Adipose tissue (tissue), 3 donors: ENCODE measurements around the gene ECT2. TPM values are rescaled to one million over a fixed set of nuclear protein-coding genes. Genes with fewer than 3 reads are reported as not detected.
"Not testable (repeated sequence)": the region's sequence is repeated elsewhere in the genome, so short reads cannot be mapped to it uniquely, and the experiment has no call there.

Experiments
- H3K27ac ChIP-seq: one replicate; pipeline ENCODE4 v1.5.1; 2013; ENCODE audit warnings: low read depth, low read length
- WGBS, 3 donors: extraction: QIAGEN DNeasy Blood & Tissue Kit; methylation state at CpG; one replicate each; pipeline ENCODE4 v1.1.7; 2013; 5-methylcytosine and 5-hydroxymethylcytosine counted together
- polyA plus RNA-seq, 3 donors: library from polyadenylated mRNA; stranded (reverse); fragments of 200-250 nt; gene quantifications; one replicate each; pipeline ENCODE4 v1.2.3, GENCODE V29; 2013
- donor health status: healthy with polysubstance abuse.
- donor health status: Bipolar disorder and iron deficiency.
- donor health status: healthy.

The ECT2 gene
- polyA plus RNA-seq, 3 donors: 1.4 to 5.7 (median 3.7) TPM

DNA sequence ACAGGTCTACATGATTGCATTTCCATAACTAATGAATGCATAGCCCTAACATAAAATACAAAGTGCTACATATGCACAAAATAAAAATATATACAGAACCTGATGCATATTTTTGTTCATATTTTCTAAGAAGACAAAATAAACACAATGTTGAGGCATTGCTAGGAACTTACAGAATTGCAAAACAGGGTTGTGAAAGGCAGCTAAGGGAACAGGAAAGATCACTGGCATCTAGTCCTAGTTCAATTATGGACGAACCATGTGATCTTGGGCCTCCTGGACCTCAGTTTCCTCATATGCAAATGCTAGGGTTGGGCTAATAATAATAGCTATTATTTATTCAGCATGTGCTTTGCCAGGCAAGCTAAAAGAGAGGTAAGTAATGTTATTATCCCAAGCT, 24.1 kb upstream of the ECT2 start:
- H3K27ac ChIP-seq: no peak overlapping the region
- WGBS, 3 donors: 52 to 65% (median 62%) methylated on average over 1 of the region's 1 CpG

DNA sequence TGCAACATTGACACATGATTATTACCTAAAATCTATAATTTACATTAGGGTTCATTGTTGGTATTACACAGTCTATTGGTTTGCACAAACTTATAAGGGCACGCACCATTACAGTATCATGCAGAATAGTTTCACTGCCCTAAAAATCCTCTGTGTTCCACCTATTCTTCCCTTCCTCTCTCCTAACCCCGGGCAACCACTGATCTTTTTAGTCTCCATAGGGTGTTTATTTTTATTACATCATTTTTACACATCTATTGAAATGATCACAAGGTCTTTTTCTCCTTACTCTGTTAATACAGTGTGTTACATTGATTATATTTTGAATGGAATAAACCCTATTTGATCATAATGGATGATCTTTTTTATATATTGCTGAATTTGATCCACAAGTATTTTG, 15.5 kb upstream of the ECT2 start:
- 90 to 95% (median 93%) methylated on average over 2 of the region's 2 CpGs for WGBS, 3 donors

DNA sequence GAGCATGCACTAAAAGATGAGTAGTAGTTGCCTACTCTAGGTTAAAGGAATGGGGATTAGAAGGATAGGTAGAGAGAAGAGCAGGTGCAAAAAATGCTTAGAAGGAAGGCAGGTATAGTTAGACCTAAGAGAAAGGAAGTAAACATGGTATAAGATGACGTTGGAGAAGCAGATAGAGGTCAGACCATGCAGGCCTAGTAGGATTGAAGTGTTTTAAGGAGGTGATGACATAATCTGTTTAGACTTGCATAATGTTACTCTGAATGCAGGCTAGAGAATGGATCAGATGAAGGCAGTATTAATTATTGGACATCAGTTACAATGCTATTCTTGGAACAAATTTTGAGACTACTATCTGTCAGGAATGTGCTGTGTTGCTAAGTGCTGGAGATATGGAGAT, 11.1 kb upstream of the ECT2 start:
- 31 to 36% (median 35%) methylated on average over 1 of the region's 1 CpG for WGBS, 3 donors

More for the DNA sequence above, 15.5 kb upstream of the ECT2 start:
- H3K27ac ChIP-seq: no peak overlapping the region

DNA sequence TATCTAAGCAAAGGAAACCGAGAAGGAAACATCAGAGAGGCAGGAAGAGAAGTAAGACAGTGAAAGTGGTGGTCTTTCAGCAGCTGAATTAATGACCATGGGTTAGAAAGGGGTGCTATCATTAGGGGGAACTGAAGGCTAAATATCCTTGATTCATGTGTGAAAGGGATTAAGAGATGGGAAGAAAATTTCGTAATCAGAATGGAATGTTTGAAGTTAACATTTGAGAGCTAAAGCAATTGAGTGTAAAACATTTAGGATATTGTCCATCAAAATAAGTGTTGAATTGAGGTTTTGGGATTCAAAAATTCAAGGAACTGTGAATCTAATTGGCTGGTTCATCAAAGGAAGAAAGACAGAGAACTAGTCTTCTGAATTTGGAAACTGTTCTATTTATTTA, 4.1 kb upstream of the ECT2 start:
- no peak overlapping the region for H3K27ac ChIP-seq
- WGBS, 3 donors: 58 to 69% (median 61%) methylated on average over 2 of the region's 2 CpGs

More for the DNA sequence above, 11.1 kb upstream of the ECT2 start:
- H3K27ac ChIP-seq: no peak overlapping the region

DNA sequence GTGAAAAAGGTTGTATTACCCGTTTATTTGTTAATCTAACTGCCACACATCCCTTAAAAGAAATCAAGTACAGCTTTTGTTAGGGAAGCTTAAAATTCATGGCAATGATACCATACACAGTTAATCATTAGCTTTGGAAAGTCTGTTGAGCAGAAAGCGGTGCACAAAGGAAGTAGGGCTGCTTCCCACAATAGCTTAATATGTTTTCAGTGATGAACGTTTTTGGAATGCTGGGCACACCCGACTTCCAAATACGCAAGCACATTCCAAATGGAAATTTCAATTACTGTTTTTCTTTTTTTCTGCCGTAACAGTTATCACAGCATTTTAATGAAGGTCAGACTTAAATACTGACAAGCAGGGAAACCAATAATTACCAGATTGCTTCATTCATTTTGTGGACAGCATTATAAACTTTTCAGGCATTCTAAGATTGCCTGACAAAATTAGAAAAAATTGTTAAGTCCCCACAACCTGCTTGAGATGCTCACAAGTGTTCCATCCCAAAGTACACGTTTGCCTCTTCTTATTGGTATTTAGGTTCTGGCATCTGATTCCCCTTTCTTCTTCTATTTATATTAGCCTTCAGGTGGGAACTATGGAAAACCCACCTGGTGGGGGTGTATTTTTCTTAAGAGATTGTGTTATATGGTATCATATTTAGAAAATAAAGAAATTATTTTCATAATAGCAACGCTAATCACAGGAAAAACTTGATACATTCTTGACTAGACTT, 1.1 kb upstream of the ECT2 start:
- no peak overlapping the region for H3K27ac ChIP-seq
- 13 to 34% (median 30%) methylated on average over 8 of the region's 8 CpGs for WGBS, 3 donors

DNA sequence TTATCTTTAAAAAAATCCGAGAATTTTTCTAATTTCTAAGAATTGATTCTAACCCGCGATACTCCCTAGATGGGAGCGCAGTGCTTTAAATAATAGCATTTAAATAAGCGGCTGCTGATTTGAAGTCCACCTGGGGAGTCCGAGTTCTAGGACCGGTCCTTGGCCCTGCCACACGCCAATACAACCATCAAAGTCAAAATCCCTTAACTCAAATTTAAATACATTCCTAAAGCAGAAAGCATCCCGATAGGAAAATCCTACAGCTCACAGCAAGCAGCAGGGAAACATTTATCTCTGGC, 508 bp upstream of the ECT2 start:
- whole genome bisulfite sequencing, 3 donors: 11 to 15% (median 14%) methylated on average over 9 of the region's 9 CpGs
- H3K27ac ChIP-seq: no peak overlapping the region

DNA sequence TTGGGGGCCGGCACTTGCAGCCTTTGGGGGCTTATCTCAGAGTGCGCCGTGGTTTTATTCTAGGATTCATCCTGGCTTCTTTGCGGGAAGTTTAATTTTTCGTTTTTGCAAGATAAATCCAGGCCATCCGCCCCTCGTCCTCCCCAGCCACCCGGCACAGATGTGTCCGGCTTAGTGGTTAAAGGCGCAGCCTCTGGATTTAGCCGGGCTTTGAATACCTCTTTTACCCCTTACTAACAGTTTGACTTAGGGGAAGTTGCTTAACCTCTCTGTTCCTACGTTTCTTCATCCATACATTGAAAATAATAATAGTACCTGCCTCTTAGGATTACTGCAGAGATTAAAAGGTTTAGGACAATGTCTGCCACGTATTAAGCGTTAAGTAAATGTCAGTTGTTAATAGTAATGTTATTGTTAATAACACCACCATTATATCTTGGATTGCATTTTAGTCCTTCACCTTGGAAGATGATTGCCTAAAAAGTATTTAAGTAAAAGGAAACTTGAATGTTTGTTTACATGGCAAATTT, 714 bp downstream of the ECT2 start:
- H3K27ac ChIP-seq: no peak overlapping the region
- 1% methylated on average over 14 of the region's 14 CpGs for WGBS, 3 donors

DNA sequence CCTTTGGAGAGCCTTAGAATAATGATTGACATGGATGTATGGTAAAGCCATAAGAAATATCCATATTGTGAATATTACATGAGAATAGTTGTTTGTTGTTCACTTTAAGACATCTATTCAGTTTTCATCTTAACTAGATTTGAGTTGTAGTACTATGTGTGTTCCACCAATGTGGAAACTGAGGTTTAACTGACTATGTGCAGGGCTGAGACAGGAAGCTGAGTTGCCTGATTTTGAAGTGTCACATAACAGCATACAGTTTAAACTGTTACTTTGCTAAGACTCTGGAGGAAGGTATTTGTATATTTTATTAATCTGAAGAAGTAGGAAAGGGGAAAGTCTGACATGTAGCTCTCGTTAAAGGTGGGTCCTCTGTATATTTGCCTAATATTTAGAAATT, 2.1 kb downstream of the ECT2 start:
- 66 to 95% (median 70%) methylated on average over 1 of the region's 1 CpG for WGBS, 3 donors
- H3K27ac ChIP-seq: no peak overlapping the region

DNA sequence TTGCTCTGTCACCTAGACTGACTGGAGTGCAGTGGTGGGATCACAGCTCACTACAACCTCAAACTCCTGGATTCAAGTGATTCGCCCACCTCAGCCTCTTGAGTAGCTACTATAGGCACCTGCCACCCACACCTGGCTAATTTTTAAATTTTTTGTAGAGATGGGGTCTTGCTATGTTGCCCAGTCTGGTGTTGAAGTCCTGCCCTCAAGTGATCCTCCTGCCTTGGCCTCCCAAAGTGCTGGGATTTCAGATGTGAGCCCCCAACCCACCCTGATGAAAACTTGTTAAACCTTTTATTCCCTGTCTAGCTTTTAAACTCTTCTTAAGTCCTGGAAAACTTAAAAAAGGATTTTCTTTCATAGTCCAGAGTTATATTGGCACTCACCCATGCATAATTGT, 2.6 kb downstream of the ECT2 start:
- WGBS, 3 donors: 97 to 100% (median 100%) methylated on average over 1 of the region's 1 CpG
- no peak overlapping the region for H3K27ac ChIP-seq

DNA sequence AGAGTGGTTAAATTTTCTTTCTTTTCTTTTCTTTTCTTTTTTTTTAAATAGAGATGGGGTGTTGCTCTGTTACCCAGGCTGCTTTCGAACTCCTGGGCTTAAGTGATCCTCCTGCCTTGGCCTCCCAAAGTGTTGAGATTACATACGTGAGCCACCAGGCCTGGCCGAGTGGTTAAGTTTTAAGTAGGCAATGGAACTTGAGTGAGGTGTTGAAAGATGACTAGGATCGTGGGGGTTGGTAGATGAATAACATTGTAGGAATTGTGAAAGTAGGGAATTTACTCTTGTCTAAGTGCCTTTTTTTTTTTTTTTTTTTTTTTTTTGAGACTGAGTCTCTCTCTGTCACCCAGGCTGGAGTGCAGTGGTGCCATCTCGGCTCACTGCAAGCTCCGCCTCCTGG, 9.9 kb downstream of the ECT2 start:
- 96 to 97% (median 96%) methylated on average over 6 of the region's 6 CpGs for WGBS, 3 donors

DNA sequence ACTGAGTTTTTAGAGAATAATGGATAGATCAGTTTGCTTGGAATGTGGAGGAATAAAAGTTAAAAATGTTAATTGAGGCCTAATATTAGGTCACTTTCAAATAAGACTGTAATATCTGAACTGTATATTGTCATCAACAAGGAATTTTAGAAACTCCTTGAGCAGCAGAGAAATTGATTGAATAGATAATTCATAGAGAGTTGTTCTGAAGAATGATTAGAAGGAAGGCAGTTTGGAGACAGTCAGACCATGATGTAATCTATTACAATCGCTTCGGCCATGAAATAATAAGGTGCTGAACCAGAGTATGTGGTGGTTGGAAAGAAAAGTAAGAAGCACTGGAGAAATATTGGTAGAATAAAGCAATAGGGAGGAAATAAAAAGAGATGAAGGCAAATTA, 15.7 kb downstream of the ECT2 start:
- 92 to 97% (median 95%) methylated on average over 2 of the region's 2 CpGs for WGBS, 3 donors
- no peak overlapping the region for H3K27ac ChIP-seq

More for the DNA sequence above, 9.9 kb downstream of the ECT2 start:
- H3K27ac ChIP-seq: not testable (repeated sequence)

DNA sequence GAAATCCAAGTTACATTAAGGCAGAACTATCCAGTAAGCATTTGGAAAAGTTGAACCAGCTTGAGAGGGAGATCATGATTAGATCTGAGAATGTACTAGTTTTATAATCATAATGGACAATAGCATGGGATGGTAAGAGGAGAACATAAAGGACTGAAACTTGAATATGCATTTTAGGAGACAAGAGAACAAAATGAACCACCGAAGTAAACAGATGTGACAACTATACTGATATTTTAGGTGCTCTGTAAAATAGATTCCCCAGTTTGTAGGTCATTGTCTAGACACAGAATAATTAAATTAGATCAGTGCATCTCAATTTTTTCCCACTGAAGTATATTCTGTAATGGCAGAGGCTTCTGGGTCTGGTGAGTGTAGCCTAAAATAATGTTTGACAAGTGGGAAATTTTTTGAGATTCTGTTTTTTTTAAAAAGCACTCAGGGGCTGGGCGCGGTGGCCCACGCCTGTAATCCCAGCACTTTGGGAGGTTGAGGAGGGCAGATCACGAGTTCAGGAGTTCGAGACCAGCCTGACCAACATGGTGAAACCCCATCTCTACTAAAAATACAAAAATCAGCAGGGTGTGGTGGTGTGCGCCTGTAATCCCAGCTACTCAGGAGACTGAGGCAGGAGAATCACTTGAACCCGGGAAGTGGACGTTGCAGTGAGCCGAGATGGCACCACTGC, 16.3 kb downstream of the ECT2 start:
- WGBS, 3 donors: 95 to 99% (median 97%) methylated on average over 10 of the region's 10 CpGs
- H3K27ac ChIP-seq: no peak overlapping the region

DNA sequence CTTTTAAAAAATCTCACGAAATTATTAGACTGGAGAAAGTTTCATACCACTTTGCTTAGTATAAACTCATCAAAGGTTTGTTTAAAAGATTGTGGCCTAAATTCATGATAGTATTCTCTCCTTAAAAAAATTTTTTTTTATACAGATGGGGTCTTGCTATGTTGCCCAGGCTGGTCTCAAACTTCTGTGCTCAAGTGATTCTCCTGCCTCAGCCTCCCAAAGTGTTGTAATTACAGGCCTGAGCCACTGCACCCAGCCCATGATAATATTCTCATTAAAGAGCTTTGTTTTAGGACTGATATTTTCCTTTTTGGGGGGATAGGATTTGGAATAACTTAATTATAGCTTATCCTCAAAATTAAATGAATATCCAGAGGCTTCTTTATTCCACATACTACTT, 19.9 kb downstream of the ECT2 start:
- H3K27ac ChIP-seq: no peak overlapping the region
- 97 to 100% (median 100%) methylated on average over 1 of the region's 1 CpG for WGBS, 3 donors

DNA sequence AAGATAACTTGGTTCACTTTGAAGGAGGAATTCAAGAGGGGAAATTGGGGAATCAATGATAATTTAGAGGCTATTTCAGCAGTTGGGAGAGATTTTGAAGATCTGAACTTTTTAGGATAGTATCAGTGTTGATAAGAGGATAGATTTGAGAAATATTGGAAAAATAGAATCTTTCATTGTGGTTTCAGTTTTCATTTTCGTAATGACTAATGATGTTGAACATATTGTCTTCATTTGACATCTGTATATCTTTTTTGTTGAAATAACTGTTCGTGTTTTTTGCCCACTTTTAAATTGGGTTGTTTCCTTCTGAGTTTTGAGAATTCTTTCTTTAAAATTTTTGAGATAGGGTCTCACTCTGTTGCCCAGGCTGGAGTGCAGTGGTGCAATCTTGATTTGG, 21.1 kb downstream of the ECT2 start:
- H3K27ac ChIP-seq: no peak overlapping the region
- 93 to 100% (median 98%) methylated on average over 2 of the region's 2 CpGs for WGBS, 3 donors

DNA sequence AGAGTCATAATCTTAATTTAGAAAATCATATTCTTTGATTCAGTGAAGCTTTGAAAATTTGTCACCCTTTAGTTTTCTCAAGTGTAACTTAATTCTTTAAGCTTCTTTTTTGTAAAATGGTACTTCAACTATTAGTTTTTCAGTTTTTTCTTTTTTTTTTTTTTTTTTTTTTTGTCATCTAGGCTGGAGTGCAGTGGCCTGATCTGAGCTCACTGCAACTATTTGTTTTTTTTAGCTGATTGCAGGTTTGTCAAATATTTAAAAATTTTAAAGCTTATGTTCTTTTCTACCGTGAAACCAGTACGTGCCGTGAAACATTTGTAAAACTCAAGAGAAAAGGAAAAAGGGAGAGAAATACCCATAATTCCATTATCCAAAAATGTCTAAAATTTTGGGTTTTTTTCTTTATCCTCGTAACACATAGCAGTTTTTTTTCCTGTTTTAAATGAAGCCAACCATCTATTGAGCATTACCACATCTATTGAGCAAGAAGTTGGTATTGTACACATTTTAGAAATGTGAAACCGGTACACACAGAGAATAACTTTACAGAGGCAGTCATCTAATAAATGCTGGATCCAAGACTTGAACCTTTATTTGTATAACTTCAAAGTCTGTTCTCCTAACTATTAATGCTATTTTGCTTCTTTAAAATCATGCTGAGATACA, 25.7 kb downstream of the ECT2 start:
- 78 to 98% (median 89%) methylated on average over 5 of the region's 5 CpGs for whole genome bisulfite sequencing, 3 donors

DNA sequence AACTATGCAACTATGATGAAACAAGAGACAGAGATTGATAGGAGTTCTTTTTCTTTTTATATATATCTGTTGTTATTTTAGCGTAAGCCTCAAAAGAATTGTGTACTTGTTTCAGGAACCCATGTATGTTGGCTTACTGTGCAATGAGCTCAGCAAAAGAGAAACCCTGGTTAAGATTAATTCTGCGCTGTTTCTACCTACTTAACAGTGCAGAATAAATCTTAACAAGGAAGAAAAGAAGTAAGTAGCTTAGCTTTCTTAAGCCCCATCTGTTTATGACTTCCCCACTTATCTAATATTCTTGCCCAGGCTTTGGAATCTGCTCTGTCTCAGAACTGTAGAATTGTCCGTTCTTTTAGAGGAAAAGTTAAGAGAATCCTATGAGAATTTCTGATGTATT, 27.4 kb downstream of the ECT2 start:
- WGBS, 3 donors: 94 to 97% (median 94%) methylated on average over 3 of the region's 3 CpGs
- H3K27ac ChIP-seq: no peak overlapping the region

More for the DNA sequence above, 25.7 kb downstream of the ECT2 start:
- H3K27ac ChIP-seq: no peak overlapping the region

DNA sequence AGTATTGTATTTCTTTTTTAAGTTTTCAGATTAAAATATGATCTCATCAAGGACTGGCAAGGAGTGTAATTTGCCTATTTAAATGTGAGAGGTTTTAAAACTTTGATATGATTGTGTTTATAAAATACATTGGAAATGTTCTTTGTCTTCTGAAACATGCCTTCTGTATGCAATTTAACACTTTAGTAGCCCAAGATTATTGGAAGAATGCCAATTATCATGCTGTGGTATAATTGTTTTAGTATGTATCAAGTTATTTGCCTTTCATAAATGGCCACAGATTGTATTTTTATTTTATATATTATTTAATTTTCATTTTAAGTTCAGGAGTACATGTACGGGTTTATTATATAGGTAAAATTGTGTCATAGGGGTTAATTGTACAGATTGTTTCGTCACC, 31.7 kb downstream of the ECT2 start:
- 84 to 97% (median 93%) methylated on average over 2 of the region's 2 CpGs for WGBS, 3 donors
- no peak overlapping the region for H3K27ac ChIP-seq

DNA sequence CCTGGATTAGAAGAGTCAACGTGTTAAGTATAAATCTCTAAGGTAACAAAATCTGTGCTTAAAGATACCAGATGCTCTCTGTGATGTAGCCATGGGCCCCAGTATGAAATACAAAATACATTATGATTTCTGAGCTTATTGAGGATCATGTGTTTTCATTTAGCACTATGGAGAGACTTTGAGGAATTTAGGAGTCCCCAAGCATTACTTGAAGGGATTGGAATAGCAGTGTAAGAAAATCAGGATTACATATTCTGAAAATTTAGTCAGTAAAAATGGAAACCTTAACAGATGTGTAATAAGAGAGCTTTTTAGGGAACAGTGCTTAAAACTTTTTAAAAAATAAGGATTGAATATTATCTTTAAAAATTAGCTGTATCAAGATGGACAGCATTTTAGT, 35.5 kb downstream of the ECT2 start:
- WGBS, 3 donors: 96 to 97% (median 97%) methylated on average over 1 of the region's 1 CpG

DNA sequence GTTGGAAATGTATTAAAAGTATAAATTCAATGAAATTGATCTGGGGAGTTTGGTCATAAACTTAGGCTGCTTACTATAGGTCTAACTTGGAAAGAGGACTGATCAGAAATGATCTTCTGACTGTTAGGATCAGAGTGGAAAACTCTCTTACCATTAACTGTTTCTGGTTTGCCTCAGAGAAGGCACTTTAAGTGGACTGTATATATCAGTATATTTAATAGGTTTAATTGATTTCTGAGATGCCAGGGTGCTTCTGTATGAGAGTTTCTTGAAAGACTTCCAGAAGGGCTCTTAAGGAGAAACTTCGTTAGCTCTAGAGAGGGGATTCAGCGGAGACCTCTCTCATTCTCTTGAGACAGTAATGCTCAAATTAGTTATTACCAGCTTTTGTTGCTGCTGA, 36.5 kb downstream of the ECT2 start:
- WGBS, 3 donors: 97 to 100% (median 100%) methylated on average over 2 of the region's 2 CpGs
- H3K27ac ChIP-seq: no peak overlapping the region

More for the DNA sequence above, 35.5 kb downstream of the ECT2 start:
- H3K27ac ChIP-seq: no peak overlapping the region
